KMS-11 (cell line): ENCODE results near the gene TLK1.

Source experiments
- H2AFZ ChIP-seq: fragments of 200-600 bp; sonication (generic); 2 replicates; pipeline ENCODE4 v1.6.1; 2016; ENCODE audit warnings: antibody characterized with exemption, mixed run types, low read depth
- H3K27ac ChIP-seq: fragments of 200-600 bp; sonication (generic); 2 replicates; pipeline ENCODE4 v1.6.1; 2016; ENCODE audit warnings: mild to moderate bottlenecking, mixed run types
- H3K27me3 ChIP-seq: fragments of 200-600 bp; sonication (generic); 2 replicates; pipeline ENCODE4 v1.6.1; 2017; ENCODE audit warnings: mild to moderate bottlenecking, low read depth, mixed run types, moderate library complexity; ENCODE audit not compliant: insufficient read depth
- H3K36me3 ChIP-seq: fragments of 200-600 bp; sonication (generic); 2 replicates; pipeline ENCODE4 v1.6.1; 2017; ENCODE audit warnings: mild to moderate bottlenecking, mixed run types; ENCODE audit not compliant: insufficient read depth
- H3K4me1 ChIP-seq: fragments of 200-600 bp; sonication (generic); 2 replicates; pipeline ENCODE4 v1.6.1; 2016; ENCODE audit warnings: mild to moderate bottlenecking, low read depth, mixed run types; ENCODE audit not compliant: poor library complexity, severe bottlenecking
- H3K4me2 ChIP-seq: fragments of 200-600 bp; sonication (generic); 2 replicates; pipeline ENCODE4 v1.7.0; 2016; ENCODE audit warnings: mild to moderate bottlenecking, mixed run types
- H3K4me3 ChIP-seq: fragments of 200-600 bp; sonication (generic); IDR thresholded peaks from 2 replicates; pipeline ENCODE4 v1.6.1; 2017; ENCODE audit warnings: low read depth, low read length, mixed read lengths; ENCODE audit not compliant: insufficient read depth
- H3K79me2 ChIP-seq: fragments of 200-600 bp; sonication (generic); 2 replicates; pipeline ENCODE4 v1.6.1; 2016; ENCODE audit warnings: low read depth, mixed run types; ENCODE audit not compliant: insufficient read depth
- H3K9ac ChIP-seq: fragments of 200-600 bp; sonication (generic); 2 replicates; pipeline ENCODE4 v1.6.1; 2016; ENCODE audit warnings: mild to moderate bottlenecking, mixed run types
- H4K20me1 ChIP-seq: fragments of 200-600 bp; sonication (generic); 2 replicates; pipeline ENCODE4 v1.6.1; 2016; ENCODE audit warnings: mild to moderate bottlenecking, mixed run types; ENCODE audit not compliant: insufficient read depth
- CTCF ChIP-seq: fragments of 200-600 bp; sonication (generic); conservative IDR thresholded peaks from 2 replicates; pipeline ENCODE4 v1.6.1; 2017; ENCODE audit warnings: low read depth, mild to moderate bottlenecking, antibody characterized with exemption, low read length, moderate library complexity, mixed read lengths

Gene TLK1

DNA sequence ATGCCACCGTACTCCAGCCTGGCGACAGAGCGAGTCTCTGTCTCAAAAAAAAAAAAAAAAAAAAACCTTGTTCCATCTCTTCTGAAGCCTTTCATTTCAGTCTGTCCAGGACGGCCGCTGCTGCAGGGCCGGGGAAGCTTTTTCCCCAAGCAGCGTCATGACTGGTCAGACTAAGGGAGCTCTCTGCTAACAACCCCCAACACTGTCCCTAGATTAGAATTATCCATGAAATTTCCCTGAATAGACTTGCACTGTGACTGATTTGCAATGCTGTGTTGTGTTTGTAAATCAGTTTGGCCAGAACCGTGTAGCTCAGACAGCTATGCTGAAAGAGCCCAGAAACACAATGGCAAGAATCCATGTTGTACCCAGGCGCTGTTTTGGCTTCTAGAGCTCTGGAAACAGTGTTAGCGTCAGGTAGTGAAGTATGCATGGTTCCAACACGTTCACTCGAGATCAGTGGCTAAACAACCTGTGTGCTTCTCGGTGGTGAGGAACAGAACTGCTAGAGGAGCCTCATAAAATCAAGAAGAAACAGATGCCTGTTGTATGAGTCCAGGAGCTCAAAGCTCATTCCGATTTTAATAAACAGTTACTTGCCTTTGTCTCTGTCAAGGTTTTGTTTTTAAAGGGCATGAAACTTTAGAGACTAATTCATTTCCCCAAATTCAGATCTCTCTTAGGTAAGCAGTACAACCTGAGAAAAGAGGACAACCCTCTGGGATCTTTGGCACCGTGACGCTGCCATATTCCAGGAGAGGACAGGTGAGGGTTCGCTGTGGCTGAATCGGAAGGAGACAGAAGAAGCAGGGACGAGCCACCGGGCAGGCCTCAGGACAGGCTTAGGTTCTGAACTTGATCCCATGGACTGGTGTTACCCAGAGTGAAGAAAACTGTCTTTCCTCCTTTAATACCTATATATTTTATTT lies 188.1 kb downstream of the TLK1 start:
- Histone ChIP-seq H3K36me3 (no peaks in the 10 kb centered on the region), H3K4me2 (peak overlapping the region; percentile 67), H3K9ac (peak overlapping the region; percentile 79; the same call in 1 of the 2 replicates), H3K27ac (no peak overlapping the region), H2AFZ (peak overlapping the region; percentile 95), H3K79me2 (no peaks in the 10 kb centered on the region), H3K4me1 (peaks cover 10% of the 10 kb centered on the region), H4K20me1 (no peaks in the 10 kb centered on the region), H3K4me3 (no peak overlapping the region), H3K27me3 (no peaks in the 10 kb centered on the region)
- no peak for TF ChIP-seq CTCF

DNA sequence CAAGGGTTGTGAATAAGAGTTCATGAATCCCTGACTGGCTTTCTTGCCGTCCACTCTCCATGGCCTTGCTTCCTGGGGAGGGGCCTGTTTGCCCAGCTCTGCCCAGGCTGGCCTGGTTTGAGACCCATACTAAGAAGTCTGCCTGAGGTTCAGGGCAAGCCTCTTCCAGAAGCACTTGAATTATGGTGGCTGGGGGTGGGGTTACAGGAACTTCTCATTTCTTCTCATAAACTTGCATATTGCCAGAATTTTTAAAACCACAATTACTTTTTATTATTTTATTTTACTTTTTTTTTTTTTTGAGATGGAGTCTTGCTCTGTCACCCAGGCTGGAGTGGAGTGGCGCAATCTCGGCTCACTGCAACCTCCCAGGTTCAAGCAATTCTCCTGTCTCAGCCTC lies 189.6 kb downstream of the TLK1 start:
- H3K9ac ChIP-seq = no peak overlapping the region
- H3K4me2 ChIP-seq = no peak overlapping the region
- no peak for TF ChIP-seq CTCF
- H3K36me3 ChIP-seq = no peaks in the 10 kb centered on the region
- no peak overlapping the region for H3K27ac ChIP-seq
- no peaks in the 10 kb centered on the region for H4K20me1 ChIP-seq
- H3K79me2 ChIP-seq = no peaks in the 10 kb centered on the region
- H3K4me3 ChIP-seq = no peak overlapping the region
- H2AFZ ChIP-seq = no peak overlapping the region
- H3K27me3 ChIP-seq = no peaks in the 10 kb centered on the region
- H3K4me1 ChIP-seq = peaks cover 10% of the 10 kb centered on the region

DNA sequence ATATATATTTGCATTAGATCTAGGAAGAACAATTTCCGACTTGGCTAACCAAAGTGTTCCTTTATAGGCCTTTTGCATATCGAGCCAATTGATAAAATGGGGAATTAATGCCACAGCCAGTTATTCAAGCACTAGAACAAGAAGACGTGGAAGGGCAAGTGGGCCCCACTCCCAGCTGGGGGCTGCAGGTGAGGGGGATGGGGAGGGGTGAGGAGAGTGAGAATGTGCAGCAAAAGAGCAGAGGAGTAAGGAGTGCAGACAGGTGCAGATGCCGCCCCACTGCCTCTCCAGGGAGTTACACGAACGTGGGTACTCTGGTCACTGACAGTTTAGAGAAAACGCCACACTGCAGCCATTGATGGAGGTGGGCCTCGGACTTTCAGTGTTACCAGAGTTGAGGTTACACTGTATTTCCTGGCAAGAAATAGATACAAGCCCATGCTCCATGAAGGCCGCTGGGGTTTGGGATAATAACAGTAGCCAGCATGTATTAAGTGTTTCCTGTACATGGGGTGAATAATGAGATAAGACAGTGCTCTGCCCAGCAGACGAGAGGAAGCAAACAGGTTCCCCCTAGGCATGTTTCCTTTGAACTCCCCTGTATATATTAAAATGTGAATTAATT lies 190.7 kb downstream of the TLK1 start:
- H3K4me2 ChIP-seq = no peak overlapping the region

DNA sequence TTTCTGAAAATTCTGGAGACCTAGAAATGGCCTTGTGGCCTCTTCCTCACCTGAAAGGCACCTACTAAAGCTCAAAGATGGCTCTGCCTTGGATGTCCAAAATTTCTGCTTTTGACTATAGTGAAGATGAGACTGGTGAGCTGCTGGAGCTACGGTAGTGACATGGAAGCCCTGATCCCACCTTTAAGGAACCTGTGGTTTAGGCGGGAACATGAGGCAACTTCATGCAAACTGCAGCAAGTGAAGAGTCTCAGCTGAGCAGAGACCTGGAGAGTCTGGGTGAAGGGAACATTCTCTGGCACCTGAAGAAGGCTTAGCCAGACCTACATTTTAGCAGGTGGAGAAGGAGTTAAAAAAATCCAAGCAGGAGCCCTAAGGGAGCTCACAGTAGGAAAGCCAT lies 191.7 kb downstream of the TLK1 start:
- no peak for TF ChIP-seq CTCF
- Histone ChIP-seq H4K20me1 (no peaks in the 10 kb centered on the region), H3K27me3 (no peaks in the 10 kb centered on the region), H3K27ac (no peak overlapping the region), H2AFZ (no peak overlapping the region), H3K4me1 (peaks cover 8% of the 10 kb centered on the region), H3K9ac (no peak overlapping the region), H3K79me2 (no peaks in the 10 kb centered on the region), H3K4me2 (no peak overlapping the region), H3K36me3 (peaks cover 2% of the 10 kb centered on the region; the same call in 1 of the 2 replicates), H3K4me3 (no peak overlapping the region)

More for the DNA sequence above, 190.7 kb downstream of the TLK1 start:
- H4K20me1 ChIP-seq = no peaks in the 10 kb centered on the region
- H3K4me3 ChIP-seq = no peak overlapping the region
- H2AFZ ChIP-seq = no peak overlapping the region
- no peak for TF ChIP-seq CTCF
- H3K27me3 ChIP-seq = no peaks in the 10 kb centered on the region
- no peaks in the 10 kb centered on the region for H3K79me2 ChIP-seq
- no peak overlapping the region for H3K9ac ChIP-seq
- no peaks in the 10 kb centered on the region for H3K36me3 ChIP-seq
- no peak overlapping the region for H3K27ac ChIP-seq
- H3K4me1 ChIP-seq = peaks cover 10% of the 10 kb centered on the region
